LoVo (cell line): ENCODE data around the gene PACSIN1.

Experiments
- DNase-seq: peaks from one replicate; pipeline ENCODE4 v3.0.0-alpha.2; 2016; ENCODE audit warnings: low spot score

PACSIN1 gene

GRCh38 chr6:34465531-34466241 is at the start of gene PACSIN1:
TSS of gene PACSIN1 (plus strand) at chr6:34466076. CDS start at chr6:34526306, 60,230 bp downstream.
- no peak for DNase-seq

- no peak for DNase-seq
These were observed 49.0 kb upstream of the PACSIN1 start for GRCh38 chr6:34416877-34417371.

GRCh38 chr6:34418367-34418766 is 47.5 kb upstream of the PACSIN1 start:
- no peak for DNase-seq

GRCh38 chr6:34423254-34423653 is 42.6 kb upstream of the PACSIN1 start:
- DNase-seq: no peak

- DNase-seq: no peak
These were observed 41.4 kb upstream of the PACSIN1 start for GRCh38 chr6:34424200-34425131.

- DNase-seq: no peak
These were observed 40.8 kb upstream of the PACSIN1 start for GRCh38 chr6:34425132-34425497.

GRCh38 chr6:34425498-34426410 is 40.1 kb upstream of the PACSIN1 start, which contains the start of gene RPS10:
TSS of gene RPS10 (minus strand) at chr6:34426069. CDS start at chr6:34425221, 848 bp downstream.
- peak; percentile 96 for DNase-seq

GRCh38 chr6:34435916-34436315 is 30.0 kb upstream of the PACSIN1 start:
- no peak for DNase-seq

GRCh38 chr6:34436803-34437643 is 28.9 kb upstream of the PACSIN1 start:
- no peak for DNase-seq

GRCh38 chr6:34437644-34437970 is 28.3 kb upstream of the PACSIN1 start:
- no peak for DNase-seq

- no peak for DNase-seq
These were observed 27.2 kb upstream of the PACSIN1 start for GRCh38 chr6:34438705-34439104.

GRCh38 chr6:34439442-34439841 is 26.4 kb upstream of the PACSIN1 start:
- DNase-seq: no peak

- no peak for DNase-seq
These were observed 24.4 kb upstream of the PACSIN1 start for GRCh38 chr6:34441526-34441925.

GRCh38 chr6:34445313-34445860 is 20.5 kb upstream of the PACSIN1 start:
- no peak for DNase-seq

GRCh38 chr6:34447386-34447785 is 18.5 kb upstream of the PACSIN1 start:
- no peak for DNase-seq

GRCh38 chr6:34447910-34448309 is 18.0 kb upstream of the PACSIN1 start:
- DNase-seq: no peak

GRCh38 chr6:34451192-34451591 is 14.7 kb upstream of the PACSIN1 start:
- no peak for DNase-seq

GRCh38 chr6:34455831-34456230 is 10.0 kb upstream of the PACSIN1 start:
- DNase-seq: no peak

GRCh38 chr6:34457382-34457741 is 8.5 kb upstream of the PACSIN1 start:
- DNase-seq: no peak
